ENCODE measurements around the gene UNCX. TPM values are rescaled to one million over a fixed set of nuclear protein-coding genes. Genes with fewer than 3 reads are reported as not detected.
"Not testable (repeated sequence)": the region's sequence is repeated elsewhere in the genome, so short reads cannot be mapped to it uniquely, and the experiment has no call there.

UNCX gene
- total RNA-seq, 2 experiments from 2014 or later = not detected

DNA sequence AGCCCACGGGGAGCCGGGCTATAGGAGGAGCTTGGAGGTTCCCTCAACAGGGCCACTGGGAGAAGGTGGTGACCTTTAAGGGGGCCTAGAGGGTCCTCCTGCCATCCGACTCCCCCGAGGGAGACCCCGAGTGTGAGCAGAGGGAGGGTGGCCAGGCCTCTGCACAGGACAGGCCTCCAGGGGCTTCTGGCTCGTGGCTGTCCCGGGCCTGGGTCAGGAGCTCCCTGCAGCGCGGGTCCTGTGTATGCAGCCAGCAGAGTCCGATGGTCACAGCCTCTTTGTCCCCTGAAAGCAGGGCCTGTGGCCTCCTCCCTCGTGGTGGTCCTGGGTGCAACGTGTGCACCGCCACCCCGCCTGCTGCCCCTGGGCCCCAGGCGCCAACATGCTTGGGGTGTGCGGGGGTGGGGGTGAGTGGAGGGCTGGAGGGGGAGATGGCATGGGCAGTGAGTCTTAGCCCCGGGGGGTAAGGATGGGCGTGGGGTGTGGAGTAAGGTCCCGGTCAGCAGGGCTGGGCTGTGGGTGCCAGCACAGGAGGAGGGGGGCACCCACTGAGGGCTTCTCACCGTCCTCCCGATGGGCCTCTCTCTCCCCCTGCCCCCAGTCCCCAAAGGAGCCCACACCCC lies 27.1 kb downstream of the UNCX start:
- Mint-ChIP-seq H3K36me3 (ENCODE audit: low read depth) (no peaks in the 10 kb centered on the region), H3K9me3 (no peaks in the 10 kb centered on the region), H3K27me3 (peaks cover 16% of the 10 kb centered on the region), H3K27ac (no peak overlapping the region), H3K4me1 (ENCODE audit: low read depth) (no peaks in the 10 kb centered on the region), H3K4me3 (no peak overlapping the region)
- intact Hi-C loops (cut with micrococcal nuclease) = no loop called here
- TF ChIP-seq CTCF (IDR thresholded peaks at IDR 0.05) = no peak
- CTCF ChIA-PET = no interaction called here
- POLR2A ChIA-PET = no interaction called here
- no peak for DNase-seq
- ATAC-seq = no peak

- ChIA-PET POLR2A (no interaction called here), CTCF (no interaction called here)
- H3K9me3 Mint-ChIP-seq = no peaks in the 10 kb centered on the region
- intact Hi-C loops (cut with micrococcal nuclease) = no loop called here
- H3K36me3 Mint-ChIP-seq (ENCODE audit: low read depth) = no peaks in the 10 kb centered on the region
- H3K27me3 Mint-ChIP-seq = peaks cover 19% of the 10 kb centered on the region
- DNase-seq = no peak
- no peak for TF ChIP-seq CTCF (IDR thresholded peaks at IDR 0.05)
- H3K4me3 Mint-ChIP-seq = no peak overlapping the region
- H3K4me1 Mint-ChIP-seq (ENCODE audit: low read depth) = no peaks in the 10 kb centered on the region
- no peak overlapping the region for H3K27ac Mint-ChIP-seq
- no peak for ATAC-seq
Observed at GRCh38 chr7:1260244-1260635, 27.6 kb downstream of the UNCX start.

DNA sequence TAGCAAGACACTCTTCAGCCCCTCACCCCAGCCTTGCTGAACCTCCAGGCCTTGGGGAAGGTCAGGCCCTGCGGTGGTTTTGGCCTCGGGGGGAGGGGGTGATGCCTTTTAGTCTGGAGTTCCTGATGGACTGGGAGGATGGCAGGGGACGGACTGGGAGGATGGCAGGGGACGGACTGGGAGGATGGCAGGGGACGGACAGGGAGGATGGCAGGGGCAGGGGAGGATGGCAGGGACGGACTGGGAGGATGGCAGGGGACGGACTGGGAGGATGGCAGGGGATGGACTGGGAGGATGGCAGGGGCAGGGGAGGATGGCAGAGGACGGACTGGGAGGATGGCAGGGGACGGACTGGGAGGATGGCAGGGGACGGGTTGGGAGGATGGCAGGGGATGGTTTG lies 28.4 kb downstream of the UNCX start:
- CTCF ChIA-PET; H3K4me1 Mint-ChIP-seq (ENCODE audit: low read depth); intact Hi-C loops (cut with micrococcal nuclease); H3K36me3 Mint-ChIP-seq (ENCODE audit: low read depth); ATAC-seq; H3K9me3 Mint-ChIP-seq; POLR2A ChIA-PET; H3K27ac Mint-ChIP-seq; DNase-seq; H3K4me3 Mint-ChIP-seq: not testable (repeated sequence)
- H3K27me3 Mint-ChIP-seq = peaks cover 16% of the 10 kb centered on the region

DNA sequence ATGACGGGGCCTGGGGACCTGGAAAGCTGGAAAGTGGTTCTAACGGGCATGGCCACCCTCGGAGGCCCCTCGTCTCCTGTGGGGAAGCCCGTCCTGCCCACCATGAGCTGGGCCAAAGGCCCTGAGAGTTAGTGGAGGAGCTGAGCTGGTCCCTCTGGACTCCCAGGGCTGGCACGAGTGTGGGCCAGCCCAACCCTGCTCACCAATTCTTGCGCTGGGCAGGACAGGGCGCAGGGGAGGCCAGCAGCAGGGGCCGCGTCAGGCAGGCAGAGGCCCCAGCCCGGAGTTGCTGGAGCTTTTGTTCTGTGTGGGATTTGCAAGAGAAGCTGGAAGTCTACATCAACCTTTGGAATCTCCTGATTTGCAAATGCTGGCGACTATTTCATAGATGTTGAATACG lies 29.8 kb downstream of the UNCX start:
- CTCF ChIA-PET = no interaction called here
- H3K4me1 Mint-ChIP-seq (ENCODE audit: low read depth) = no peaks in the 10 kb centered on the region
- no peak overlapping the region for H3K27ac Mint-ChIP-seq
- no peak for ATAC-seq
- no peak overlapping the region for H3K4me3 Mint-ChIP-seq
- POLR2A ChIA-PET = no interaction called here
- H3K27me3 Mint-ChIP-seq = peaks cover 13% of the 10 kb centered on the region
- DNase-seq = no peak
- no peaks in the 10 kb centered on the region for H3K9me3 Mint-ChIP-seq
- no peaks in the 10 kb centered on the region for H3K36me3 Mint-ChIP-seq (ENCODE audit: low read depth)
- no peak for TF ChIP-seq CTCF (IDR thresholded peaks at IDR 0.05)
- intact Hi-C loops (cut with micrococcal nuclease) = no loop called here

DNA sequence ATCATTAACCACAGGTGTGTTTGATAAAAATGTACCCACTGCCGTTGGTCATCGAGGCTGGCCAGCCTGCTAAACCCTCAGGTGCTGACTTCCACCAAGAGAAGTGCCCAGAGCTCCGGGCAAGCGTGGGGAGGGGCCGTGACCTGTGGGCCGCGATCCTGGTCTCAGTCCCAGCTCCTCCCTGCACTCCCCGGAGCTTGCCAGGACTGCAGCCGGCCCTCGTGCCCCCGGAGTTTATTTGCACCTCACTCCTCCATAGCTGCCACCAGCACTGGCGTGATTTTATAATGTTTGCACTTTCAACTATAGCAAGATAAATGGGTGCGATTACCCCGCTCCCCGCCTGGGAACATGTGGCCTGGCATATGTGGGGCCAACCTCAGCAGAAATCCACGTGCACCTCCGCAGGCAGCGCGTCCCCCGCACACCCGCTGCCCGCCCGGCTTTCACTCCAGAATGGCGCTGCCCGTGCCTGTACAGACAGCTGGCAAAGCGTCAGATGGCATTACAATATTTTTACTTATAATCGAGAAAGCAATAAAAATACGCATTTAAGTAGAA lies 30.8 kb downstream of the UNCX start:
- H3K27me3 Mint-ChIP-seq = peaks cover 13% of the 10 kb centered on the region
- H3K9me3 Mint-ChIP-seq = no peaks in the 10 kb centered on the region
- POLR2A ChIA-PET = no interaction called here
- H3K4me1 Mint-ChIP-seq (ENCODE audit: low read depth) = no peaks in the 10 kb centered on the region
- ATAC-seq (no peak), DNase-seq (no peak)
- TF ChIP-seq CTCF (IDR thresholded peaks at IDR 0.05) = no peak
- H3K27ac Mint-ChIP-seq = no peak overlapping the region
- CTCF ChIA-PET = no interaction called here
- no peaks in the 10 kb centered on the region for H3K36me3 Mint-ChIP-seq (ENCODE audit: low read depth)
- no peak overlapping the region for H3K4me3 Mint-ChIP-seq
- intact Hi-C loops (cut with micrococcal nuclease) = no loop called here

Measured in activated CD8-positive, alpha-beta T cell treated with anti-CD3 and anti-CD28 coated beads for 36 hours (primary cell).